SU-DHL-6 (cell line): ENCODE measurements around the gene LRP2.
"Not testable (repeated sequence)": the region's sequence is repeated elsewhere in the genome, so short reads cannot be mapped to it uniquely, and the experiment has no call there.

Experiments
- H2AFZ ChIP-seq: fragments of 200-600 bp; sonication (generic); 2 replicates; pipeline ENCODE4 v1.6.1; 2014; ENCODE audit warnings: low read depth, mild to moderate bottlenecking, moderate library complexity, mixed read lengths, antibody characterized with exemption, low read length; ENCODE audit not compliant: severe bottlenecking
- H3F3A ChIP-seq: fragments of 200-600 bp; shearing (Covaris generic); 2 replicates; pipeline ENCODE4 v1.6.0; 2016; ENCODE audit warnings: antibody characterized with exemption, mild to moderate bottlenecking; ENCODE audit not compliant: insufficient read depth
- H3K27ac ChIP-seq: fragments of 200-600 bp; sonication (generic); 2 replicates; pipeline ENCODE4 v1.5.1; 2016; ENCODE audit warnings: low read depth, mild to moderate bottlenecking, low read length, moderate library complexity, mixed read lengths
- H3K27me3 ChIP-seq: fragments of 200-600 bp; sonication (generic), shearing (Covaris generic); 2 replicates; pipeline ENCODE4 v1.6.0; 2014; ENCODE audit warnings: mild to moderate bottlenecking, low read length
- H3K36me3 ChIP-seq: fragments of 200-600 bp; sonication (generic); 2 replicates; pipeline ENCODE4 v1.6.1; 2014; ENCODE audit warnings: mild to moderate bottlenecking, low read length, mixed read lengths
- H3K4me2 ChIP-seq: fragments of 300-600, 200-600 bp; shearing (Covaris generic), sonication (generic); 2 replicates; pipeline ENCODE4 v1.6.0; 2014; ENCODE audit warnings: low read length, low read depth, mild to moderate bottlenecking; ENCODE audit not compliant: poor library complexity, severe bottlenecking
- H3K4me3 ChIP-seq: fragments of 200-600 bp; sonication (generic); 2 replicates; pipeline ENCODE4 v1.5.1; 2014; ENCODE audit warnings: antibody characterized with exemption, low read length, mild to moderate bottlenecking, mixed read lengths; ENCODE audit not compliant: insufficient read depth, poor library complexity, severe bottlenecking
- H3K79me2 ChIP-seq: fragments of 200-600 bp; sonication (generic); 2 replicates; pipeline ENCODE4 v1.6.1; 2014; ENCODE audit warnings: mild to moderate bottlenecking, low read length, moderate library complexity; ENCODE audit not compliant: insufficient read depth
- H3K9ac ChIP-seq: fragments of 200-600 bp; sonication (generic); 2 replicates; pipeline ENCODE4 v1.7.0; 2014; ENCODE audit warnings: mild to moderate bottlenecking, low read length
- H3K9me2 ChIP-seq: fragments of 200-600 bp; sonication (generic); replicated peaks from 2 replicates; pipeline ENCODE4 v1.6.1; 2014; ENCODE audit warnings: low read length; ENCODE audit not compliant: insufficient read depth
- H3K9me3 ChIP-seq: fragments of 200-600 bp; sonication (generic); 2 replicates; pipeline ENCODE4 v1.6.1; 2014; ENCODE audit warnings: low read length, mixed read lengths; ENCODE audit not compliant: insufficient read depth
- H4K20me1 ChIP-seq: fragments of 200-600 bp; sonication (generic); 2 replicates; pipeline ENCODE4 v1.6.1; 2014; ENCODE audit warnings: low read depth, mild to moderate bottlenecking, antibody characterized with exemption, low read length, moderate library complexity, mixed read lengths
- EZH2phosphoT487 ChIP-seq: fragments of 200-600 bp; sonication (generic), shearing (Covaris generic); conservative IDR thresholded peaks from 2 replicates; pipeline ENCODE4 v1.6.1; 2018; ENCODE audit warnings: mild to moderate bottlenecking, antibody characterized with exemption, low read length, moderate library complexity, mixed read lengths
- TF ChIP-seq, protein P1 (sequence below): fragments of 200-600 bp; sonication (generic); IDR thresholded peaks from one replicate; pipeline ENCODE4 v1.5.1; 2017; ENCODE audit warnings: antibody characterized with exemption, mild to moderate bottlenecking, low read length, moderate library complexity; ENCODE audit not compliant: insufficient read depth, poor library complexity, severe bottlenecking

Gene LRP2

DNA sequence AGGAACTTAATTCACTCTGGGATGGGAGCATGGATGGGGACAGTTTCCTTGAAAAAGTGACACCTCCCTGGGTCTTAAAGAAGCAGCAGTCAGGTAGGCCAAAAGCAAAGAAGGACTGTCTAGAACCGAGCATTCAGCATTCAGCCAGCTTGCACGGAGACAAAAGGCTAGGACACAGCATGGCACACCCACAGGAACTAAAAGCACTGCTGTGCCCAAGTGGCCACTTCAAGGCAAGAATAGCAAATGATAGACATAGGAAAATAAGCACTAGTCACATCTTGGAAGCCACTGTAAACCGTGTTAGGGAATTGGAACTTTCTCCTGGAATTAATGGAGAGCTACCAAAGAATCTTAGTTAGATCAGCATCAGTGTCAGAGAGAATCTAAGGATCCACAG is 47.0 kb downstream of the LRP2 start:
- Histone ChIP-seq H3K9me3 (no peaks in the 10 kb centered on the region), H2AFZ (no peak overlapping the region), H3K9ac (no peak overlapping the region), H3K36me3 (no peaks in the 10 kb centered on the region), H3F3A (no peaks in the 10 kb centered on the region), H3K27me3 (no peaks in the 10 kb centered on the region), H3K9me2 (no peaks in the 10 kb centered on the region), H3K4me2 (no peak overlapping the region), H3K27ac (no peak overlapping the region), H4K20me1 (no peaks in the 10 kb centered on the region), H3K4me3 (no peak overlapping the region), H3K79me2 (no peaks in the 10 kb centered on the region)
- TF ChIP-seq EZH2phosphoT487: no peak
- TF ChIP-seq, protein P1, sequence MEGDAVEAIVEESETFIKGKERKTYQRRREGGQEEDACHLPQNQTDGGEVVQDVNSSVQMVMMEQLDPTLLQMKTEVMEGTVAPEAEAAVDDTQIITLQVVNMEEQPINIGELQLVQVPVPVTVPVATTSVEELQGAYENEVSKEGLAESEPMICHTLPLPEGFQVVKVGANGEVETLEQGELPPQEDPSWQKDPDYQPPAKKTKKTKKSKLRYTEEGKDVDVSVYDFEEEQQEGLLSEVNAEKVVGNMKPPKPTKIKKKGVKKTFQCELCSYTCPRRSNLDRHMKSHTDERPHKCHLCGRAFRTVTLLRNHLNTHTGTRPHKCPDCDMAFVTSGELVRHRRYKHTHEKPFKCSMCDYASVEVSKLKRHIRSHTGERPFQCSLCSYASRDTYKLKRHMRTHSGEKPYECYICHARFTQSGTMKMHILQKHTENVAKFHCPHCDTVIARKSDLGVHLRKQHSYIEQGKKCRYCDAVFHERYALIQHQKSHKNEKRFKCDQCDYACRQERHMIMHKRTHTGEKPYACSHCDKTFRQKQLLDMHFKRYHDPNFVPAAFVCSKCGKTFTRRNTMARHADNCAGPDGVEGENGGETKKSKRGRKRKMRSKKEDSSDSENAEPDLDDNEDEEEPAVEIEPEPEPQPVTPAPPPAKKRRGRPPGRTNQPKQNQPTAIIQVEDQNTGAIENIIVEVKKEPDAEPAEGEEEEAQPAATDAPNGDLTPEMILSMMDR: no peak

GRCh38 chr2:169308349-169308748 is 54.0 kb downstream of the LRP2 start:
- H3K9me2 ChIP-seq, H4K20me1 ChIP-seq, H3K27me3 ChIP-seq, H3K9ac ChIP-seq, H2AFZ ChIP-seq, H3F3A ChIP-seq, H3K27ac ChIP-seq, H3K36me3 ChIP-seq, H3K79me2 ChIP-seq, H3K9me3 ChIP-seq, H3K4me3 ChIP-seq, H3K4me2 ChIP-seq: not testable (repeated sequence)

GRCh38 chr2:169304689-169305088 is 57.6 kb downstream of the LRP2 start:
- H3F3A ChIP-seq, H3K9me2 ChIP-seq, H3K9ac ChIP-seq, H3K27me3 ChIP-seq, H4K20me1 ChIP-seq, H3K36me3 ChIP-seq, H2AFZ ChIP-seq, H3K9me3 ChIP-seq, H3K79me2 ChIP-seq, H3K27ac ChIP-seq, H3K4me3 ChIP-seq, H3K4me2 ChIP-seq: not testable (repeated sequence)

- Histone ChIP-seq H3K27ac (no peak overlapping the region), H3K9ac (no peak overlapping the region), H3F3A (no peaks in the 10 kb centered on the region), H3K79me2 (no peaks in the 10 kb centered on the region), H4K20me1 (no peaks in the 10 kb centered on the region), H3K4me2 (no peak overlapping the region), H3K9me3 (no peaks in the 10 kb centered on the region), H3K9me2 (no peaks in the 10 kb centered on the region), H3K36me3 (no peaks in the 10 kb centered on the region), H3K4me3 (no peak overlapping the region), H3K27me3 (no peaks in the 10 kb centered on the region), H2AFZ (no peak overlapping the region)
- TF ChIP-seq EZH2phosphoT487: no peak
- TF ChIP-seq, protein P1: no peak
These were observed 58.6 kb downstream of the LRP2 start for GRCh38 chr2:169303579-169304305.
